GM12874 (cell line): ENCODE measurements around the gene CAMKK2.

Experiments
- CTCF ChIP-seq: IDR thresholded peaks from 2 replicates; pipeline ENCODE4 v1.5.1; 2011; ENCODE audit warnings: low read depth, mild to moderate bottlenecking, control low read depth, low read length, moderate library complexity; ENCODE audit not compliant: insufficient read depth

Gene CAMKK2

GRCh38 chr12:121209221-121209620, 87.3 kb downstream of the CAMKK2 start:
- TF ChIP-seq CTCF = no peak

GRCh38 chr12:121205491-121205890, 91.0 kb downstream of the CAMKK2 start:
- no peak for TF ChIP-seq CTCF

- TF ChIP-seq CTCF = no peak
These were observed 93.0 kb downstream of the CAMKK2 start for GRCh38 chr12:121203482-121203881.

- no peak for TF ChIP-seq CTCF
These were observed 93.8 kb downstream of the CAMKK2 start for GRCh38 chr12:121202407-121203355.

- TF ChIP-seq CTCF = no peak
These were observed 97.6 kb downstream of the CAMKK2 start for GRCh38 chr12:121198949-121199348.

GRCh38 chr12:121196902-121197301, 99.6 kb downstream of the CAMKK2 start:
- TF ChIP-seq CTCF = no peak

- no peak for TF ChIP-seq CTCF
These were observed 105.4 kb downstream of the CAMKK2 start for GRCh38 chr12:121191151-121191550.
